K562 (cell line): ENCODE measurements around the gene TCF12. TPM values are rescaled to one million over a fixed set of nuclear protein-coding genes. Genes with fewer than 3 reads are reported as not detected.

ENCODE experiments used
- BCOR ChIP-seq: fragments of 450-650 bp; IDR thresholded peaks from 2 replicates; pipeline ENCODE4 v1.6.1; 2016
- FOXA1 ChIP-seq: fragments of 450-650 bp; IDR thresholded peaks from 2 replicates; pipeline ENCODE4 v1.6.1; 2016; ENCODE audit warnings: mild to moderate bottlenecking, borderline replicate concordance
- FOXO4 ChIP-seq: fragments of 450-650 bp; formaldehyde crosslinking; IDR thresholded peaks from 2 replicates; pipeline ENCODE4 v1.4.0; 2020; ENCODE audit warnings: mild to moderate bottlenecking, moderate library complexity
- FUS ChIP-seq: fragments of 200-400 bp; formaldehyde crosslinking; optimal IDR thresholded peaks from 2 replicates; pipeline ENCODE3; 2017; ENCODE audit warnings: low read depth, low read length
- GMEB1 ChIP-seq: fragments of 250-450 bp; sonication (Bioruptor Pico); IDR thresholded peaks from 2 replicates; pipeline ENCODE4 v1.4.0; 2020; ENCODE audit warnings: mild to moderate bottlenecking
- JUND ChIP-seq, 2 experiments: IDR thresholded peaks; 2 replicates in 1 of 2; 3 replicates in 1 of 2; pipeline ENCODE4 v1.6.1; 2011; ENCODE audit warnings: borderline replicate concordance in 2 of 2, low read depth in 2 of 2, low read length in 2 of 2, improper control_type of control experiment in 1 of 2, missing biosample characterization in 1 of 2, missing genetic modification characterization in 1 of 2, missing genetic modification reagents in 1 of 2
- MAZ ChIP-seq, 2 experiments: fragments of 450-650 bp in 1 of 2; sonication (generic) in 1 of 2; formaldehyde crosslinking; IDR thresholded peaks in 1 of 2; conservative IDR thresholded peaks in 1 of 2; 2 replicates each; pipeline versions ENCODE4 v1.4.0 to v1.5.0; 2020; ENCODE audit warnings: mild to moderate bottlenecking in 1 of 2, missing genetic modification reagents in 1 of 2
- OTX1 ChIP-seq: fragments of 450-650 bp; formaldehyde crosslinking; IDR thresholded peaks from 2 replicates; pipeline ENCODE4 v1.4.0; 2022; ENCODE audit warnings: mild to moderate bottlenecking
- POLR3A ChIP-seq: IDR thresholded peaks from 2 replicates; pipeline ENCODE4 v1.6.1; 2011; ENCODE audit warnings: borderline replicate concordance, mild to moderate bottlenecking, moderate library complexity; ENCODE audit not compliant: insufficient read length, insufficient read depth; ENCODE audit errors: extremely low read depth
- SREBF1 ChIP-seq: fragments of 150-350 bp; IDR thresholded peaks from 2 replicates; pipeline ENCODE4 v1.6.1; 2014; ENCODE audit warnings: antibody characterized with exemption, low read depth, low read length, borderline replicate concordance
- STAT6 ChIP-seq: sonication (generic); formaldehyde crosslinking; IDR thresholded peaks from 2 replicates; pipeline ENCODE4 v1.8.1; 2023; ENCODE audit warnings: mild to moderate bottlenecking, missing genetic modification reagents
- TAF7 ChIP-seq: fragments of 450-650 bp; IDR thresholded peaks from 2 replicates; pipeline ENCODE4 v1.6.1; 2016; ENCODE audit warnings: missing genetic modification characterization, missing compliant biosample characterization
- TRIM28 ChIP-seq: fragments of 450-650 bp; IDR thresholded peaks from 2 replicates; pipeline ENCODE4 v1.6.1; 2017
- ZNF253 ChIP-seq: fragments of 250-450 bp; sonication (Bioruptor Pico); conservative IDR thresholded peaks from 2 replicates; pipeline ENCODE4 v1.6.1; 2021; ENCODE audit warnings: mild to moderate bottlenecking
- ZNF507 ChIP-seq: conservative IDR thresholded peaks from 2 replicates; pipeline ENCODE4 v1.6.1; 2017; ENCODE audit warnings: missing genetic modification characterization, missing compliant biosample characterization
- ZNF655 ChIP-seq: fragments of 250-450 bp; sonication (Bioruptor Pico); IDR thresholded peaks from 2 replicates; pipeline ENCODE4 v1.5.0; 2021
- polyA plus RNA-seq, 8 experiments: library from polyadenylated mRNA; depleted of rRNA in 4 of 8; stranded (reverse) in 5 of 8; unstranded in 3 of 8; fragments of >200 nt; fragmentation: Nextera tagmentation in 2 of 8; fragmentation: Illumina TruSeq in 1 of 8; extraction: Ambion mirVana in 2 of 8; extraction: Trizol in 1 of 8; gene quantifications; 2 replicates each; pipeline versions ENCODE4 v1.2.1 to v1.2.3, GENCODE V29; 2011 to 2014; ENCODE audit warnings: inconsistent platforms in 1 of 8, missing spikeins in 1 of 8
- total RNA-seq, 7 experiments: library from RNA; depleted of rRNA in 6 of 7; stranded (reverse); fragments of >200 nt in 6 of 7; fragmentation: Illumina TruSeq in 2 of 7; extraction: Trizol in 2 of 7; gene quantifications; 2 replicates each; pipeline versions ENCODE4 v1.2.1 to v1.2.3, GENCODE V29; 2011 to 2021; ENCODE audit warnings: low replicate concordance in 1 of 7
- TF ChIP-seq, protein P1 (sequence below): sonication (generic); formaldehyde crosslinking; IDR thresholded peaks from 2 replicates; pipeline ENCODE4 v1.8.0; 2023; ENCODE audit warnings: mild to moderate bottlenecking, missing genetic modification reagents

Gene TCF12
- total and polyA plus RNA-seq, 9 of the 15 experiments (the other 6 are each of a cell fraction or from before 2014, with no cell fraction given): 10.5 to 132 (median 52.9) TPM

DNA sequence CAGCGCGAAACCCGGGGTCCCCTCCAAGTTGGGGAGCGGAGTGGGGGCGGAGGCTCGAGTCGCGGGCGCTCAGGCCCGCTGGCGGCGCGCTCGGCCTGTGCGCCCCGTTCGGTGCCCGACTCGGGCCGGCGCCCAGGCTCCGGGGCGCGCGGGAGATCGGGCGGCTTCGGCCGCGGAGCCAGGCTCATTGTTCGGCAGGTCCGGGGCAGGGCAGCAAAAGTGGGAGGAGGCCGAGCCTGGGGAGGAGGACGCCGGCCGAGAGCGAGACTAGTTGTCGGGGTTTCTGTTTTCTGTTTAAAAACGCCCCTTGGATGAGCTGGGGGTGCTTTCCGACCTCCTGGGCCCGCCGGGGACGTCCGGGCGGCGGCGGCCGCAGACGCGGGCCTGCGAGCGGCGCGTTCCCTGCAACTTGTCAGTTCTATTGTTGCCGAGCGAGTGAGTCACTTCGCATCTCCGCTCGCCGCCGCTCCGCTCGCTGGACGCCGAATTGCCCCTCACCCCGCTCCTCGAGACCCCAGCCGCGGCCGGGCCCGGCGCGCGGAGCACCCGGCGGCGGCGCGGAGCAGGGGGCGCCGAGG lies 676 bp downstream of the TCF12 start (continued):
- TF ChIP-seq POLR3A (no peak), SREBF1 (no peak), GMEB1 (CRISPR knock-in tag) (no peak), BCOR (no peak), ZNF253 (CRISPR knock-in tag) (no peak), FUS (no peak), FOXO4 (CRISPR knock-in tag) (no peak), TAF7 (no peak), MAZ (CRISPR knock-in tag; conservative IDR thresholded peaks at IDR 0.05 in 1 of 2, IDR thresholded peaks at IDR 0.05 in 1 of 2) (no peak), OTX1 (CRISPR knock-in tag) (no peak), STAT6 (CRISPR knock-in tag) (no peak), JUND (IDR thresholded peaks at IDR 0.05; ENCODE audit: borderline replicate concordance, low read depth, low read length) (peak; percentile 35), JUND (tag; IDR thresholded peaks at IDR 0.05; ENCODE audit: borderline replicate concordance, low read depth, low read length) (no peak; the same call in 2 of the 3 replicates), TRIM28 (no peak), ZNF507 (tag) (no peak), ZNF655 (CRISPR knock-in tag) (no peak), FOXA1 (no peak)
- TF ChIP-seq, protein P1, sequence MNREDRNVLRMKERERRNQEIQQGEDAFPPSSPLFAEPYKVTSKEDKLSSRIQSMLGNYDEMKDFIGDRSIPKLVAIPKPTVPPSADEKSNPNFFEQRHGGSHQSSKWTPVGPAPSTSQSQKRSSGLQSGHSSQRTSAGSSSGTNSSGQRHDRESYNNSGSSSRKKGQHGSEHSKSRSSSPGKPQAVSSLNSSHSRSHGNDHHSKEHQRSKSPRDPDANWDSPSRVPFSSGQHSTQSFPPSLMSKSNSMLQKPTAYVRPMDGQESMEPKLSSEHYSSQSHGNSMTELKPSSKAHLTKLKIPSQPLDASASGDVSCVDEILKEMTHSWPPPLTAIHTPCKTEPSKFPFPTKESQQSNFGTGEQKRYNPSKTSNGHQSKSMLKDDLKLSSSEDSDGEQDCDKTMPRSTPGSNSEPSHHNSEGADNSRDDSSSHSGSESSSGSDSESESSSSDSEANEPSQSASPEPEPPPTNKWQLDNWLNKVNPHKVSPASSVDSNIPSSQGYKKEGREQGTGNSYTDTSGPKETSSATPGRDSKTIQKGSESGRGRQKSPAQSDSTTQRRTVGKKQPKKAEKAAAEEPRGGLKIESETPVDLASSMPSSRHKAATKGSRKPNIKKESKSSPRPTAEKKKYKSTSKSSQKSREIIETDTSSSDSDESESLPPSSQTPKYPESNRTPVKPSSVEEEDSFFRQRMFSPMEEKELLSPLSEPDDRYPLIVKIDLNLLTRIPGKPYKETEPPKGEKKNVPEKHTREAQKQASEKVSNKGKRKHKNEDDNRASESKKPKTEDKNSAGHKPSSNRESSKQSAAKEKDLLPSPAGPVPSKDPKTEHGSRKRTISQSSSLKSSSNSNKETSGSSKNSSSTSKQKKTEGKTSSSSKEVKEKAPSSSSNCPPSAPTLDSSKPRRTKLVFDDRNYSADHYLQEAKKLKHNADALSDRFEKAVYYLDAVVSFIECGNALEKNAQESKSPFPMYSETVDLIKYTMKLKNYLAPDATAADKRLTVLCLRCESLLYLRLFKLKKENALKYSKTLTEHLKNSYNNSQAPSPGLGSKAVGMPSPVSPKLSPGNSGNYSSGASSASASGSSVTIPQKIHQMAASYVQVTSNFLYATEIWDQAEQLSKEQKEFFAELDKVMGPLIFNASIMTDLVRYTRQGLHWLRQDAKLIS (CRISPR knock-in tag): no peak
